Caco-2 (cell line): ENCODE measurements around the gene SEMA6B. TPM values are rescaled to one million over a fixed set of nuclear protein-coding genes. Genes with fewer than 3 reads are reported as not detected.
"Not testable (repeated sequence)": the region's sequence is repeated elsewhere in the genome, so short reads cannot be mapped to it uniquely, and the experiment has no call there.

Experiments
- BruUV-seq: library from RNA; stranded (reverse); fragments of 400-500 nt; replicated peaks from 2 replicates; lab custom pipeline; 2021; lab: Mats Ljungman, UMichigan
- CTCF ChIA-PET: fragments of 300-600 bp; sonication (Branson Sonifier 250); formaldehyde crosslinking; loops from one replicate; lab custom pipeline; 2022; ENCODE audit warnings: antibody characterized with exemption; lab: Charles Lee
- POLR2A ChIA-PET: fragments of 300-600 bp; sonication (Branson Sonifier 250); formaldehyde crosslinking; loops from one replicate; lab custom pipeline; 2022; ENCODE audit warnings: antibody characterized with exemption; lab: Charles Lee
- DNase-seq, 2 experiments: peaks; one replicate each; pipeline versions ENCODE4 v3.0.0 to v3.0.0-alpha.2; 2020 to 2022
- H3K27me3 ChIP-seq: replicated peaks from 2 replicates; pipeline ENCODE4 v1.6.0; 2011; ENCODE audit warnings: low read length; ENCODE audit not compliant: control insufficient read depth, insufficient read depth
- H3K36me3 ChIP-seq: 2 replicates; pipeline ENCODE4 v1.5.1; 2011; ENCODE audit warnings: low read length; ENCODE audit not compliant: control insufficient read depth, insufficient read depth
- H3K4me1 ChIP-seq: fragments of 250-450 bp; sonication (Bioruptor Pico); 2 replicates; pipeline ENCODE4 v1.5.1; 2020; ENCODE audit warnings: mild to moderate bottlenecking
- H3K4me3 ChIP-seq: 2 replicates; pipeline ENCODE4 v1.5.1; 2011; ENCODE audit warnings: low read depth, mild to moderate bottlenecking, control low read depth, low read length
- H3K9me3 ChIP-seq: fragments of 250-450 bp; sonication (Bioruptor Pico); 2 replicates; pipeline ENCODE4 v1.5.1; 2020; ENCODE audit warnings: mild to moderate bottlenecking, moderate library complexity
- H3K27ac Mint-ChIP-seq: one replicate; pipeline ENCODE4 v1.8.0; 2022; ENCODE audit warnings: mixed read lengths; ENCODE audit not compliant: unreplicated experiment
- H3K27me3 Mint-ChIP-seq: one replicate; pipeline ENCODE4 v1.8.0; 2022; ENCODE audit warnings: mixed read lengths; ENCODE audit not compliant: insufficient read depth, unreplicated experiment
- H3K36me3 Mint-ChIP-seq: one replicate; pipeline ENCODE4 v1.8.0; 2022; ENCODE audit warnings: mild to moderate bottlenecking, mixed read lengths; ENCODE audit not compliant: insufficient read depth, unreplicated experiment
- H3K4me1 Mint-ChIP-seq: one replicate; pipeline ENCODE4 v1.8.0; 2022; ENCODE audit warnings: low read depth, mixed read lengths; ENCODE audit not compliant: unreplicated experiment
- H3K4me3 Mint-ChIP-seq: one replicate; pipeline ENCODE4 v1.8.0; 2022; ENCODE audit warnings: mild to moderate bottlenecking, moderate library complexity, mixed read lengths; ENCODE audit not compliant: unreplicated experiment
- H3K9me3 Mint-ChIP-seq: one replicate; pipeline ENCODE4 v1.8.0; 2022; ENCODE audit warnings: mixed read lengths; ENCODE audit not compliant: unreplicated experiment
- intact Hi-C: fragments of 100-400 bp; cut with micrococcal nuclease; formaldehyde crosslinking; loops from one replicate; pipeline ENCODE4 v1.10.0; 2022; ENCODE audit not compliant: unreplicated experiment
- total RNA-seq: library from RNA; stranded (reverse); gene quantifications from 2 replicates; pipeline ENCODE4 v1.2.3, GENCODE V29; 2022
- TF ChIP-seq, protein P1 (sequence below), 2 experiments: fragments of 200-600 bp in 1 of 2; IDR thresholded peaks; 1 replicate in 1 of 2; 2 replicates in 1 of 2; pipeline versions ENCODE4 v1.5.1 to v1.8.0; 2011 to 2022; ENCODE audit warnings: antibody characterized with exemption in 1 of 2, control low read depth in 1 of 2, inconsistent platforms in 1 of 2, low read depth in 1 of 2, low read length in 1 of 2, mild to moderate bottlenecking in 1 of 2, moderate library complexity in 1 of 2; ENCODE audit not compliant: insufficient read depth in 1 of 2, severe bottlenecking in 1 of 2, unreplicated experiment in 1 of 2

Gene SEMA6B
- total RNA-seq, 1 experiment from 2014 or later: 0.39 TPM

DNA sequence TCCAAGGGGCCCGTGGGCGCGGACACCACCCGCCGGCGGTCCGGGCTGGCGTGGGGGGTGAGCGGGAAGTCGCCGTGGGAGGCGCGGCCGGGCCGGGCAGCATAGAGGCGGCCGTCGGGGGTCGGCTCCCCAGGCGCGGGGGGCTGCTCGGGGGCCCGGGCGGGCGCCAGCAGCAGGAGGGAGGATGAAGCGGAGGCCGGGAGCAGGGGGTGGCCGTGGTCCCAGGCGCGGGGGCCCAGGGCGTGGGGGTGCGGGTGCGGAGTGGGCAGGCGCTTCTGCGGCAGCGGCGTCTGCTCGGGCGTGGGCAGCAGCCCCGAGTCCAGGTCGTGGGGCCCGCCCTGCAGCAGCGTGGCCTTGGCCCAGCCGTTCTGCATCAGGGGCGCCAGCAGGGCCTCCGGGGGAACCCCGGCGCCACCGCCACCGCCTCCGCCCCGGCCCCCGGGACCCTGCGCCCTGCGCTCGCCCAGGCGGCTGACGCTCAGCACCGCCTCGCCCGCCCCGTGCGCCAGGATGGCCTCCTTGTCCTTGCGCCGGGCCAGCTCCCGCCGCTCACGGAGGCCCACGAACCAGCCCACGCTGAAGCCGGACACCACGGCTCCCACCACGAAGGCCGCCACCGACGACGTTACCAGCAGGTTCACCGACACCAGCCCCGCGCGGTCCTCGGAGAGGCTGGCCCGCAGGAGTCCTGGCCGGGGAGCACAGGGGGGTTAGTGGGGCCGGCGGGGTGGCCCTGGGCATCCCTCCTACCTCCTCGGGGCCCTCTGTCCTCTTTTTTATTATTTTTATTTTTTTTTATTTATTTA, 15.4 kb downstream of the SEMA6B start:
- DNase-seq: no peak
- no peaks in the 10 kb centered on the region for H3K9me3 ChIP-seq

DNA sequence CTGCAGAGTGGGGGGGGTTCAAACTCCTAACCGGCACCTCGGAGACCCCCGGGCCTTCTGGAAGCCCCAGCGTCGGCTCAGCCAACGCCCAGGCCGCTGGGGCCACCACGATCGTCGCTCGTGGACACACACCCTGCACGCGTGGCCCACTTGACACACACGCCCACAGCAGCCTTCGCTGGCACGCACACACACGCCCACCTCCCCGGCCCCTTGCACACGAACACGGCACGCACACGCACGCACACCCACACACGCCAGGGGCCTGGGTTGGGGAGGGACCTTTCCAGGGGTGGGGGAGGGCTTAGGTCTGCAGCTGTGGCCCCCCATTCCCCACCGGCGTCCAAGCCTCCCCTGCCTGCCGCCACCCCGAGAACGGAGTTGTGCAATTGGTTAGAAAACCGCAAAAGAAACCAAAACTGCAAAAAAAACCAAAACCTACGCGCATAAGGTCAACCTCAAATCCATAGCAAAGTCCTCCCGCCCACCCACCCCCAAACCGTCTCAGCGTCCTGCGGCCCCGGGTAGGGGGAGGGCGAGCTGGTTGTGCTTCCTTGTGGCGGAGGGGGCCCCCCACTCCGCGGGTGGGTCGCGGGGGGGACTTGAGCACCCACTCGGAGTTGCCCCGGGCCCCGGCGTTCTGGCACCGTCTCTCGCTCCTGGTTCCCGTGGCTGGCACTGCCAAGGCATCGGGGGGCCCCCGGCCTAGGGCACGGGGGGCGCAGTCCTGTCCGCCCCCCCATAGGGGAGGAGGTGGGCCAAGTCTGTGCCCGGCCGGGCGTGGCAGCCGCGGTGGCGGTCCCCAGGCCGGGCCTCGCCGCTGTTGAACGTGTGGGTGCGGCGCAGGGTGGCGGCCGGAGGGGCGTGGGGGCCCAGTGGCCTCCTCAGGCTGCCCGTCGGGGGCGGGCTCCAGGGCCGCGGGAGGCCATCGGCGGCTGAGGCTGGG, 16.3 kb downstream of the SEMA6B start:
- Histone ChIP-seq H3K4me3 (no peak overlapping the region), H3K36me3 (no peaks in the 10 kb centered on the region), H3K4me1 (peaks cover 6% of the 10 kb centered on the region; the same call in 1 of the 2 replicates), H3K27me3 (no peaks in the 10 kb centered on the region), H3K9me3 (no peaks in the 10 kb centered on the region)
- Mint-ChIP-seq H3K4me3 (no peak overlapping the region), H3K36me3 (no peaks in the 10 kb centered on the region), H3K4me1 (no peaks in the 10 kb centered on the region), H3K9me3 (no peaks in the 10 kb centered on the region), H3K27me3 (no peaks in the 10 kb centered on the region), H3K27ac (no peak overlapping the region)
- ChIA-PET CTCF (no interaction called here), POLR2A (no interaction called here)
- no peak for DNase-seq
- intact Hi-C loops: no loop called here
- no TSS peak for BruUV-seq
- TF ChIP-seq, protein P1, sequence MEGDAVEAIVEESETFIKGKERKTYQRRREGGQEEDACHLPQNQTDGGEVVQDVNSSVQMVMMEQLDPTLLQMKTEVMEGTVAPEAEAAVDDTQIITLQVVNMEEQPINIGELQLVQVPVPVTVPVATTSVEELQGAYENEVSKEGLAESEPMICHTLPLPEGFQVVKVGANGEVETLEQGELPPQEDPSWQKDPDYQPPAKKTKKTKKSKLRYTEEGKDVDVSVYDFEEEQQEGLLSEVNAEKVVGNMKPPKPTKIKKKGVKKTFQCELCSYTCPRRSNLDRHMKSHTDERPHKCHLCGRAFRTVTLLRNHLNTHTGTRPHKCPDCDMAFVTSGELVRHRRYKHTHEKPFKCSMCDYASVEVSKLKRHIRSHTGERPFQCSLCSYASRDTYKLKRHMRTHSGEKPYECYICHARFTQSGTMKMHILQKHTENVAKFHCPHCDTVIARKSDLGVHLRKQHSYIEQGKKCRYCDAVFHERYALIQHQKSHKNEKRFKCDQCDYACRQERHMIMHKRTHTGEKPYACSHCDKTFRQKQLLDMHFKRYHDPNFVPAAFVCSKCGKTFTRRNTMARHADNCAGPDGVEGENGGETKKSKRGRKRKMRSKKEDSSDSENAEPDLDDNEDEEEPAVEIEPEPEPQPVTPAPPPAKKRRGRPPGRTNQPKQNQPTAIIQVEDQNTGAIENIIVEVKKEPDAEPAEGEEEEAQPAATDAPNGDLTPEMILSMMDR (IDR thresholded peaks at IDR 0.05; ENCODE audit: insufficient read depth in 1 of 2, low read depth in 1 of 2, low read length in 1 of 2, severe bottlenecking in 1 of 2, unreplicated experiment in 1 of 2): no peak

More for the DNA sequence above, 15.4 kb downstream of the SEMA6B start:
- TF ChIP-seq, protein P1 (IDR thresholded peaks at IDR 0.05; ENCODE audit: insufficient read depth in 1 of 2, low read depth in 1 of 2, low read length in 1 of 2, severe bottlenecking in 1 of 2, unreplicated experiment in 1 of 2): no peak
- ChIA-PET CTCF (no interaction called here), POLR2A (no interaction called here)
- no TSS peak for BruUV-seq
- H3K27me3 Mint-ChIP-seq: no peaks in the 10 kb centered on the region
- H3K4me1 ChIP-seq: peaks cover 6% of the 10 kb centered on the region; the same call in 1 of the 2 replicates
- H3K27me3 ChIP-seq: no peaks in the 10 kb centered on the region
- intact Hi-C loops: no loop called here
- H3K4me3 Mint-ChIP-seq: no peak overlapping the region
- no peaks in the 10 kb centered on the region for H3K36me3 Mint-ChIP-seq
- H3K27ac Mint-ChIP-seq: no peak overlapping the region
- no peak overlapping the region for H3K4me3 ChIP-seq
- H3K36me3 ChIP-seq: no peaks in the 10 kb centered on the region
- H3K9me3 Mint-ChIP-seq: no peaks in the 10 kb centered on the region
- no peaks in the 10 kb centered on the region for H3K4me1 Mint-ChIP-seq

DNA sequence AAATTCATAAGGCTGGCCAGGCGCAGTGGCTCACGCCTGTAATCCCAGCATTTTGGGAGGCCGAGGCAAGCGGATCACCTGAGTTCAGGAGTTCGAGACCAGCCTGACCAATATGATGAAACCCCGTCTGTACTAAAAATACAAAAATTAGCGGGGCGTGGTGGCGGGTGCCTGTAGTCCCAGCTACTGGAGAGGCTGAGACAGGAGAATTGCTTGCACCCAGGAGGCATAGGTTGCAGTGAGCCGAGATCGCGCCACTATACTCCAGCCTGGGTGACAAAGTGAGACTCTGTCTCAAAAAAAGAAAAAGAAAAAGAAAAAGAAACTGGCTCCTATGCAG, 17.7 kb downstream of the SEMA6B start:
- H3K27ac Mint-ChIP-seq, H3K27me3 Mint-ChIP-seq, H3K9me3 Mint-ChIP-seq, H3K36me3 Mint-ChIP-seq, H3K36me3 ChIP-seq, intact Hi-C loops, H3K9me3 ChIP-seq, POLR2A ChIA-PET, H3K4me3 ChIP-seq, H3K27me3 ChIP-seq, CTCF ChIA-PET, BruUV-seq, H3K4me1 Mint-ChIP-seq, H3K4me3 Mint-ChIP-seq, H3K4me1 ChIP-seq, DNase-seq: not testable (repeated sequence)
